Measurements from ENCODE around the gene BEND6. TPM values are rescaled to one million over a fixed set of nuclear protein-coding genes. Genes with fewer than 3 reads are reported as not detected.

The BEND6 gene
- total and polyA plus RNA-seq, 2 of the 4 experiments (the other 2 are of a cell fraction), result 4.1 to 9.7 TPM

- no TSS peak for BruUV-seq (replicated peaks)
- no peak overlapping the region for H3K14ac ChIP-seq (replicated peaks; ENCODE audit: low read depth, low read length)
- no peak overlapping the region for H2AFZ ChIP-seq (replicated peaks; ENCODE audit: low read length, poor library complexity)
- peaks cover 0 to 3% of the 10 kb centered on the region in 2 experiments; a peak in 2 of 4 replicates for H3K79me1 ChIP-seq (ENCODE audit: low read depth in 1 of 2, low read length in 2 of 2)
- no peak overlapping the region for H3K9ac ChIP-seq (ENCODE audit: low read depth, low read length)
- H2BK5ac ChIP-seq (ENCODE audit: low read depth, low read length, poor library complexity, severe bottlenecking), result no peak overlapping the region
- no peak overlapping the region for H2BK20ac ChIP-seq (ENCODE audit: low read depth, low read length)
- H3K27me3 ChIP-seq (ENCODE audit: control insufficient read depth, insufficient read depth, low read length), result no peaks in the 10 kb centered on the region
- DNase-seq, result no peak
- WGBS, 2 experiments (ENCODE audit: extremely low coverage in 2 of 2, insufficient read length in 1 of 2), result 90% methylated on average over 2 of the region's 3 CpGs; no CpG with 5 or more reads in 1 of the 2 experiments
- H2AK5ac ChIP-seq (ENCODE audit: low read depth, low read length), result no peak overlapping the region
- H2BK15ac ChIP-seq (ENCODE audit: low read depth, low read length), result no peak overlapping the region
- H2BK120ac ChIP-seq (ENCODE audit: low read depth, low read length), result no peak overlapping the region
- peaks cover 4% of the 10 kb centered on the region; the same call in 1 of the 2 replicates for H3K9me1 ChIP-seq (ENCODE audit: insufficient read depth, low read length)
- no peaks in the 10 kb centered on the region for H3K4me1 ChIP-seq (ENCODE audit: control insufficient read depth, insufficient read depth, low read length)
- no peak overlapping the region for H3K23ac ChIP-seq (ENCODE audit: low read depth, low read length)
- H4K20me1 ChIP-seq (ENCODE audit: insufficient read depth, low read length), result no peaks in the 10 kb centered on the region
- no peak overlapping the region for H4K5ac ChIP-seq (ENCODE audit: low read depth, low read length)
- H4K8ac ChIP-seq (ENCODE audit: low read depth in 2 of 2, low read length in 2 of 2), result no peak overlapping the region
- intact Hi-C loops (cut with micrococcal nuclease) (no loop called here), dilution Hi-C loops (cut with HindIII; ENCODE audit: low sequenced_read_pairs, unreplicated experiment) (no loop called here), in situ Hi-C loops (cut with MboI; ENCODE audit: low sequenced_read_pairs) (no loop called here)
- TF ChIP-seq RFX5 (IDR thresholded peaks at IDR 0.05; ENCODE audit: low read depth, low read length), result no peak
- no peak for TF ChIP-seq RCOR1 (IDR thresholded peaks at IDR 0.05; ENCODE audit: insufficient replicate concordance, low read length)
- no peak for TF ChIP-seq CHD1 (IDR thresholded peaks at IDR 0.05; ENCODE audit: low read depth, low read length)
- no peak for TF ChIP-seq MAZ (IDR thresholded peaks at IDR 0.05; ENCODE audit: borderline replicate concordance, low read depth, low read length)
- TF ChIP-seq BHLHE40 (IDR thresholded peaks at IDR 0.05; ENCODE audit: low read depth, low read length), result no peak
- no peak for TF ChIP-seq CTCF (conservative IDR thresholded peaks at IDR 0.05; ENCODE audit: low read depth, low read length)
- no peak for TF ChIP-seq MXI1 (IDR thresholded peaks at IDR 0.05; ENCODE audit: borderline replicate concordance, low read depth, low read length)
- no peak for TF ChIP-seq SMC3 (IDR thresholded peaks at IDR 0.05; ENCODE audit: low read depth, low read length)
- no peak for TF ChIP-seq RAD21 (IDR thresholded peaks at IDR 0.05; ENCODE audit: low read length)
- TF ChIP-seq FOS (IDR thresholded peaks at IDR 0.05; ENCODE audit: low read depth, low read length), result no peak
- no peak for TF ChIP-seq MAFK (IDR thresholded peaks at IDR 0.05; ENCODE audit: low read depth, low read length)
- no peak for TF ChIP-seq USF2 (IDR thresholded peaks at IDR 0.05; ENCODE audit: low read depth, low read length)
- no peak for TF ChIP-seq NFE2L2 (IDR thresholded peaks at IDR 0.05; ENCODE audit: low read depth, low read length)
- TF ChIP-seq POLR2A (IDR thresholded peaks at IDR 0.05; ENCODE audit: low read depth, low read length), result no peak
- TF ChIP-seq, protein P1, sequence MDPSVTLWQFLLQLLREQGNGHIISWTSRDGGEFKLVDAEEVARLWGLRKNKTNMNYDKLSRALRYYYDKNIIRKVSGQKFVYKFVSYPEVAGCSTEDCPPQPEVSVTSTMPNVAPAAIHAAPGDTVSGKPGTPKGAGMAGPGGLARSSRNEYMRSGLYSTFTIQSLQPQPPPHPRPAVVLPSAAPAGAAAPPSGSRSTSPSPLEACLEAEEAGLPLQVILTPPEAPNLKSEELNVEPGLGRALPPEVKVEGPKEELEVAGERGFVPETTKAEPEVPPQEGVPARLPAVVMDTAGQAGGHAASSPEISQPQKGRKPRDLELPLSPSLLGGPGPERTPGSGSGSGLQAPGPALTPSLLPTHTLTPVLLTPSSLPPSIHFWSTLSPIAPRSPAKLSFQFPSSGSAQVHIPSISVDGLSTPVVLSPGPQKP (IDR thresholded peaks at IDR 0.05; ENCODE audit: borderline replicate concordance, low read depth, low read length), result no peak
- no peak for TF ChIP-seq CEBPB (IDR thresholded peaks at IDR 0.05; ENCODE audit: low read depth, low read length)
- H2AK9ac ChIP-seq (replicated peaks; ENCODE audit: low read depth, low read length, poor library complexity), result no peak overlapping the region
- no peak overlapping the region for H3K18ac ChIP-seq (ENCODE audit: low read depth, low read length)
- POLR2A ChIA-PET (ENCODE audit: unreplicated experiment), result no interaction called here
- no peaks in the 10 kb centered on the region for H3K9me3 ChIP-seq (ENCODE audit: control insufficient read depth, insufficient read depth, low read length)
- H3K4me3 ChIP-seq (ENCODE audit: insufficient read depth, low read depth, low read length), result no peak overlapping the region
- no peak overlapping the region for H4K91ac ChIP-seq (ENCODE audit: insufficient read depth, low read depth, low read length)
- no peak overlapping the region for H3K27ac ChIP-seq (ENCODE audit: insufficient read depth, low read length)
- H3K4me2 ChIP-seq (ENCODE audit: low read depth, low read length), result no peak overlapping the region
- H3K56ac ChIP-seq (ENCODE audit: extremely low read depth, insufficient read depth, low read length), result no peak overlapping the region
- no peak overlapping the region for H3K4ac ChIP-seq (ENCODE audit: low read depth, low read length)
- no peaks in the 10 kb centered on the region; the same call in 1 of the 2 replicates for H3K36me3 ChIP-seq (ENCODE audit: control insufficient read depth, insufficient read depth, low read length)
- ATAC-seq (ENCODE audit: low read depth), result no peak
- CTCF ChIA-PET, result interaction anchor here (0.7 kb wide), 2 partner anchors 13 to 27 kb away, joined by 3 read pairs; no protein-coding TSS in a partner anchor
These were observed 117.2 kb downstream of the BEND6 start for GRCh38 chr6:57072108-57072507.

Data from IMR-90 (cell line).